IMR-90 (cell line): ENCODE results near the gene GTF2A1. TPM values are rescaled to one million over a fixed set of nuclear protein-coding genes. Genes with fewer than 3 reads are reported as not detected.

Experiments used
- ATAC-seq: fragments of 200-7000 bp; cut with Tn5 transposase; 2 replicates; pipeline ENCODE4 v1.9.1; 2020; ENCODE audit warnings: low read depth, mild to moderate bottlenecking, moderate library complexity
- BruUV-seq: library from RNA; stranded (reverse); fragments of 400-500 nt; replicated peaks from 2 replicates; lab custom pipeline; 2021; lab: Mats Ljungman, UMichigan
- CTCF ChIA-PET: fragments of 300-600 bp; formaldehyde crosslinking; extraction: SDS; loops from one replicate; lab custom pipeline; 2021; ENCODE audit warnings: antibody characterized with exemption; lab: Yijun Ruan, JAX
- POLR2A ChIA-PET: fragments of 300-600 bp; sonication (Branson Sonifier 250); formaldehyde crosslinking; loops from one replicate; lab custom pipeline; 2022; ENCODE audit warnings: antibody characterized with exemption; ENCODE audit not compliant: unreplicated experiment; lab: Charles Lee
- DNase-seq: peaks from one replicate; pipeline ENCODE4 v3.0.0; 2013
- H2AFZ ChIP-seq: replicated peaks from 2 replicates; pipeline ENCODE3; 2013; ENCODE audit warnings: low read length, mild to moderate bottlenecking; ENCODE audit not compliant: poor library complexity
- H2AK5ac ChIP-seq: 2 replicates; pipeline ENCODE4 v1.6.1; 2013; ENCODE audit warnings: low read depth, low read length, inconsistent platforms
- H2AK9ac ChIP-seq: replicated peaks from 2 replicates; pipeline ENCODE3; 2013; ENCODE audit warnings: mild to moderate bottlenecking, low read depth, low read length, moderate library complexity; ENCODE audit not compliant: poor library complexity
- H2BK120ac ChIP-seq: 2 replicates; pipeline ENCODE4 v1.6.1; 2013; ENCODE audit warnings: low read depth, low read length, inconsistent platforms
- H2BK15ac ChIP-seq: 3 replicates; pipeline ENCODE4 v1.6.1; 2013; ENCODE audit warnings: low read depth, low read length, inconsistent platforms
- H2BK20ac ChIP-seq: 2 replicates; pipeline ENCODE4 v1.6.1; 2013; ENCODE audit warnings: low read depth, mild to moderate bottlenecking, inconsistent platforms, low read length, moderate library complexity
- H2BK5ac ChIP-seq: 2 replicates; pipeline ENCODE4 v1.6.1; 2013; ENCODE audit warnings: mild to moderate bottlenecking, low read depth, low read length, inconsistent platforms; ENCODE audit not compliant: poor library complexity, severe bottlenecking
- H3K14ac ChIP-seq: replicated peaks from 2 replicates; pipeline ENCODE4 v1.6.1; 2013; ENCODE audit warnings: low read depth, low read length, inconsistent platforms
- H3K18ac ChIP-seq: 2 replicates; pipeline ENCODE4 v1.6.1; 2013; ENCODE audit warnings: low read depth, low read length, control low read depth
- H3K23ac ChIP-seq: 2 replicates; pipeline ENCODE4 v1.6.1; 2013; ENCODE audit warnings: low read depth, low read length, inconsistent platforms
- H3K27ac ChIP-seq: 2 replicates; pipeline ENCODE4 v1.5.1; 2013; ENCODE audit warnings: mild to moderate bottlenecking, control low read depth, low read length; ENCODE audit not compliant: insufficient read depth
- H3K27me3 ChIP-seq: 2 replicates; pipeline ENCODE4 v1.6.1; 2013; ENCODE audit warnings: low read length; ENCODE audit not compliant: control insufficient read depth, insufficient read depth
- H3K36me3 ChIP-seq: 2 replicates; pipeline ENCODE4 v1.6.1; 2013; ENCODE audit warnings: low read length, mixed read lengths; ENCODE audit not compliant: control insufficient read depth, insufficient read depth
- H3K4ac ChIP-seq: 2 replicates; pipeline ENCODE4 v1.6.1; 2013; ENCODE audit warnings: low read depth, low read length, inconsistent platforms
- H3K4me1 ChIP-seq: 2 replicates; pipeline ENCODE4 v1.6.1; 2013; ENCODE audit warnings: low read length, mixed read lengths; ENCODE audit not compliant: control insufficient read depth, insufficient read depth
- H3K4me2 ChIP-seq: 2 replicates; pipeline ENCODE4 v1.6.1; 2013; ENCODE audit warnings: low read depth, mild to moderate bottlenecking, control low read depth, low read length, moderate library complexity
- H3K4me3 ChIP-seq: 2 replicates; pipeline ENCODE4 v1.5.1; 2013; ENCODE audit warnings: low read depth, mild to moderate bottlenecking, control low read depth, low read length, moderate library complexity; ENCODE audit not compliant: insufficient read depth
- H3K56ac ChIP-seq: 2 replicates; pipeline ENCODE4 v1.6.1; 2013; ENCODE audit warnings: low read length, inconsistent platforms; ENCODE audit not compliant: insufficient read depth; ENCODE audit errors: extremely low read depth
- H3K79me1 ChIP-seq, 2 experiments: 2 replicates each; pipeline ENCODE4 v1.6.1; 2013; ENCODE audit warnings: low read length in 2 of 2, inconsistent platforms in 1 of 2, low read depth in 1 of 2
- H3K9ac ChIP-seq: 2 replicates; pipeline ENCODE4 v1.6.1; 2013; ENCODE audit warnings: low read depth, low read length, control low read depth
- H3K9me1 ChIP-seq: 2 replicates; pipeline ENCODE4 v1.6.1; 2013; ENCODE audit warnings: low read length, inconsistent platforms; ENCODE audit not compliant: insufficient read depth
- H3K9me3 ChIP-seq: 2 replicates; pipeline ENCODE4 v1.6.1; 2013; ENCODE audit warnings: low read length; ENCODE audit not compliant: control insufficient read depth, insufficient read depth
- H4K20me1 ChIP-seq: 2 replicates; pipeline ENCODE4 v1.6.1; 2013; ENCODE audit warnings: low read length, inconsistent platforms; ENCODE audit not compliant: insufficient read depth
- H4K5ac ChIP-seq: 2 replicates; pipeline ENCODE4 v1.6.1; 2013; ENCODE audit warnings: mild to moderate bottlenecking, low read depth, low read length, control low read depth
- H4K8ac ChIP-seq, 2 experiments: 2 replicates each; pipeline ENCODE4 v1.6.1; 2013; ENCODE audit warnings: low read depth in 2 of 2, low read length in 2 of 2, control low read depth in 1 of 2, inconsistent platforms in 1 of 2
- H4K91ac ChIP-seq: 2 replicates; pipeline ENCODE4 v1.6.1; 2013; ENCODE audit warnings: low read depth, low read length, inconsistent platforms; ENCODE audit not compliant: insufficient read depth
- CEBPB ChIP-seq: IDR thresholded peaks from 2 replicates; pipeline ENCODE4 v1.6.1; 2012; ENCODE audit warnings: low read depth, low read length, improper control_type of control experiment
- FOS ChIP-seq: fragments of 150-350 bp; IDR thresholded peaks from 2 replicates; pipeline ENCODE4 v1.6.1; 2016; ENCODE audit warnings: low read depth, low read length
- MAFK ChIP-seq: IDR thresholded peaks from 2 replicates; pipeline ENCODE4 v1.6.1; 2012; ENCODE audit warnings: low read depth, low read length, improper control_type of control experiment
- MAZ ChIP-seq: IDR thresholded peaks from 2 replicates; pipeline ENCODE4 v1.6.1; 2012; ENCODE audit warnings: low read depth, mild to moderate bottlenecking, low read length, improper control_type of control experiment, moderate library complexity, borderline replicate concordance
- MXI1 ChIP-seq: IDR thresholded peaks from 2 replicates; pipeline ENCODE4 v1.6.1; 2012; ENCODE audit warnings: low read depth, mild to moderate bottlenecking, low read length, moderate library complexity, borderline replicate concordance
- POLR2A ChIP-seq: IDR thresholded peaks from 2 replicates; pipeline ENCODE4 v1.6.1; 2012; ENCODE audit warnings: mild to moderate bottlenecking, low read depth, low read length
- RFX5 ChIP-seq: IDR thresholded peaks from 2 replicates; pipeline ENCODE4 v1.8.0; 2012; ENCODE audit warnings: low read depth, mild to moderate bottlenecking, low read length, moderate library complexity
- SMC3 ChIP-seq: fragments of 150-350 bp; IDR thresholded peaks from 2 replicates; pipeline ENCODE4 v1.6.1; 2016; ENCODE audit warnings: low read depth, mild to moderate bottlenecking, antibody characterized with exemption, low read length, moderate library complexity
- WGBS, 2 experiments: methylation state at CpG; one replicate each; pipeline versions ENCODE4 v1.1.5 to v1.1.7; 2013; ENCODE audit warnings: missing lambda C conversion rate in 2 of 2; ENCODE audit not compliant: insufficient read length in 1 of 2; ENCODE audit errors: extremely low coverage in 2 of 2; 5-methylcytosine and 5-hydroxymethylcytosine counted together
- dilution Hi-C: fragments of 300-500 bp; cut with HindIII; formaldehyde crosslinking; loops from one replicate; pipeline ENCODE4 v1.14.3; 2018; ENCODE audit warnings: low sequenced_read_pairs; ENCODE audit not compliant: unreplicated experiment
- in situ Hi-C: fragments of 300-500 bp; cut with MboI; formaldehyde crosslinking; loops from 3 replicates; pipeline ENCODE4 v1.14.3; 2019; ENCODE audit warnings: low sequenced_read_pairs, inconsistent platforms, mixed read lengths
- intact Hi-C: fragments of 100-400 bp; cut with micrococcal nuclease; formaldehyde crosslinking; loops from 2 replicates; pipeline ENCODE4 v1.10.0; 2022
- polyA plus RNA-seq, 3 experiments: library from polyadenylated mRNA; depleted of rRNA; stranded (reverse); fragments of >200 nt; gene quantifications; 2 replicates each; pipeline ENCODE4 v1.2.3, GENCODE V29; 2012; ENCODE audit warnings: low replicate concordance in 1 of 3
- total RNA-seq: library from RNA; depleted of rRNA; stranded (reverse); fragments of >200 nt; gene quantifications from 2 replicates; pipeline ENCODE4 v1.2.3, GENCODE V29; 2012

The GTF2A1 gene
- total and polyA plus RNA-seq, 2 of the 4 experiments (the other 2 are of a cell fraction), result 16.0 to 60.4 TPM

- ChIA-PET POLR2A (no interaction called here), CTCF (no interaction called here)
- dilution Hi-C loops, result no loop called here
These were observed 87.4 kb downstream of the GTF2A1 start for GRCh38 chr14:81133400-81133799.

More at GRCh38 chr14:81133400-81133799, 87.4 kb downstream of the GTF2A1 start:
- no TSS peak for BruUV-seq
- no peak overlapping the region for H2AK5ac ChIP-seq
- H3K23ac ChIP-seq, result no peak overlapping the region
- no peak overlapping the region for H3K56ac ChIP-seq
- DNase-seq (no peak), ATAC-seq (no peak)
- no peaks in the 10 kb centered on the region for H3K79me1 ChIP-seq
- no peaks in the 10 kb centered on the region for H3K9me1 ChIP-seq
- no peak overlapping the region for H2BK15ac ChIP-seq
- no peak overlapping the region for H3K27ac ChIP-seq
- no peaks in the 10 kb centered on the region for H3K36me3 ChIP-seq
- TF ChIP-seq MAFK, result no peak
- no peak for TF ChIP-seq MAZ
- no peak for TF ChIP-seq CEBPB
- no peak for TF ChIP-seq SMC3
- TF ChIP-seq MXI1, result no peak
- TF ChIP-seq FOS, result no peak
- TF ChIP-seq POLR2A, result no peak
- no peak for TF ChIP-seq RFX5
- H3K4me3 ChIP-seq, result no peak overlapping the region
- H3K4ac ChIP-seq, result no peak overlapping the region
- H2BK20ac ChIP-seq, result no peak overlapping the region
- H4K20me1 ChIP-seq, result no peaks in the 10 kb centered on the region
- peaks cover 2% of the 10 kb centered on the region; the same call in 1 of the 2 replicates for H3K27me3 ChIP-seq
- no peak overlapping the region for H2AK9ac ChIP-seq
- intact Hi-C loops (no loop called here), in situ Hi-C loops (no loop called here)
- no peak overlapping the region for H4K91ac ChIP-seq
- no peak overlapping the region for H2BK5ac ChIP-seq
- no peak overlapping the region for H3K9ac ChIP-seq
- H3K9me3 ChIP-seq, result no peaks in the 10 kb centered on the region
- no peak overlapping the region for H4K5ac ChIP-seq
- no peak overlapping the region for H3K14ac ChIP-seq
- H2BK120ac ChIP-seq, result no peak overlapping the region
- H3K4me1 ChIP-seq, result no peaks in the 10 kb centered on the region
- no peak overlapping the region for H3K4me2 ChIP-seq
- WGBS, 2 experiments, result no CpG with 5 or more reads among the region's 2 CpGs
- no peak overlapping the region for H4K8ac ChIP-seq
- no peak overlapping the region for H2AFZ ChIP-seq
- no peak overlapping the region for H3K18ac ChIP-seq
